ENCODE results near the gene ZNF599. TPM values are rescaled to one million over a fixed set of nuclear protein-coding genes. Genes with fewer than 3 reads are reported as not detected.

The ZNF599 gene
- total and polyA plus RNA-seq, 2 donors (not counting 1 experiment from before 2014, with no cell fraction given) = 6.0 to 7.6 TPM

DNA sequence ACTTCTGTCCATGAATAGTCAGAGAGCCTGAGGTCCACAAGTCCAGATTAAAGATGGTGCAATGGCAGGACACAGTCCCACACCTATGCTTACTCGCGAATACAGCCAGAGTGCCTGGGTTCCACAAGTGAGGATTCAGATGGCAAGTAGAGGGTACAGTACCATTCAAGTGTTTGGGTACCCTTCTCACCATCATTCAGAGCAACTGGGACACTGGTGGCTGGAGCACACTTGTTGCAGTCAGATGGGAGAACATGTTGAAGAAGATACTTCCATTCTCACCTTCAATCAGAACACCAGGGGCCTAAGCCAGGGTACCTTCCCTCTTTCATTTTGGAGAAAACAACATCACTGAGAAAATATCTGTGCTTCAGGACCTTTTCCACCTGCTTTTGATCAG, 43.7 kb upstream of the ZNF599 start:
- intact Hi-C loops (cut with micrococcal nuclease) = no loop called here
- Mint-ChIP-seq H3K4me3 (no peak overlapping the region), H3K27me3 (peaks cover 6% of the 10 kb centered on the region), H3K9me3 (ENCODE audit: insufficient read depth) (no peaks in the 10 kb centered on the region), H3K4me1 (peaks cover 3% of the 10 kb centered on the region), H3K27ac (no peak overlapping the region)
- H3K27ac ChIP-seq (ENCODE audit: low read length in 2 of 2) = no peak overlapping the region
- H2AFZ ChIP-seq (ENCODE audit: insufficient read depth, low read depth, low read length, poor library complexity, severe bottlenecking) = no peak overlapping the region
- H3K27me3 ChIP-seq (replicated peaks in 1 of 4; ENCODE audit: control extremely low read depth in 1 of 4, control insufficient read depth in 3 of 4, insufficient read depth in 4 of 4, low read length in 3 of 4) = no peaks in the 10 kb centered on the region
- DNase-seq = no peak
- H3K4me1 ChIP-seq (ENCODE audit: control insufficient read depth in 2 of 2, insufficient read depth in 2 of 2, low read length in 2 of 2) = no peaks in the 10 kb centered on the region
- CTCF ChIA-PET = no interaction called here
- peaks cover 0 to 4% (median 1%) of the 10 kb centered on the region in 3 donors for H3K9me3 ChIP-seq (ENCODE audit: control extremely low read depth in 1 of 3, control insufficient read depth in 2 of 3, insufficient read depth in 1 of 3, low read length in 2 of 3)
- H4K20me1 ChIP-seq (ENCODE audit: control insufficient read depth, insufficient read depth, low read length, poor library complexity, severe bottlenecking) = no peaks in the 10 kb centered on the region
- no peaks in the 10 kb centered on the region for H3K79me2 ChIP-seq (ENCODE audit: control insufficient read depth, insufficient read depth, low read length)
- H3K9ac ChIP-seq (ENCODE audit: low read length) = no peak overlapping the region
- TF ChIP-seq, protein P1, sequence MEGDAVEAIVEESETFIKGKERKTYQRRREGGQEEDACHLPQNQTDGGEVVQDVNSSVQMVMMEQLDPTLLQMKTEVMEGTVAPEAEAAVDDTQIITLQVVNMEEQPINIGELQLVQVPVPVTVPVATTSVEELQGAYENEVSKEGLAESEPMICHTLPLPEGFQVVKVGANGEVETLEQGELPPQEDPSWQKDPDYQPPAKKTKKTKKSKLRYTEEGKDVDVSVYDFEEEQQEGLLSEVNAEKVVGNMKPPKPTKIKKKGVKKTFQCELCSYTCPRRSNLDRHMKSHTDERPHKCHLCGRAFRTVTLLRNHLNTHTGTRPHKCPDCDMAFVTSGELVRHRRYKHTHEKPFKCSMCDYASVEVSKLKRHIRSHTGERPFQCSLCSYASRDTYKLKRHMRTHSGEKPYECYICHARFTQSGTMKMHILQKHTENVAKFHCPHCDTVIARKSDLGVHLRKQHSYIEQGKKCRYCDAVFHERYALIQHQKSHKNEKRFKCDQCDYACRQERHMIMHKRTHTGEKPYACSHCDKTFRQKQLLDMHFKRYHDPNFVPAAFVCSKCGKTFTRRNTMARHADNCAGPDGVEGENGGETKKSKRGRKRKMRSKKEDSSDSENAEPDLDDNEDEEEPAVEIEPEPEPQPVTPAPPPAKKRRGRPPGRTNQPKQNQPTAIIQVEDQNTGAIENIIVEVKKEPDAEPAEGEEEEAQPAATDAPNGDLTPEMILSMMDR (IDR thresholded peaks at IDR 0.05) = no peak
- TF ChIP-seq EZH2 (IDR thresholded peaks at IDR 0.05; ENCODE audit: borderline replicate concordance, insufficient read depth, low read depth, low read length, poor library complexity, severe bottlenecking) = no peak
- 100% methylated on average over 2 of the region's 2 CpGs for WGBS (ENCODE audit: insufficient coverage)
- POLR2A ChIA-PET = no interaction called here
- H3K36me3 ChIP-seq (replicated peaks in 1 of 2; ENCODE audit: control extremely low read depth in 1 of 2, control insufficient read depth in 1 of 2, extremely low read depth in 1 of 2, insufficient read depth in 2 of 2, low read length in 1 of 2) = peaks cover 0 to 5% of the 10 kb centered on the region in 2 experiments
- no peak overlapping the region for H3K4me3 ChIP-seq (ENCODE audit: control extremely low read depth in 1 of 5, extremely low read depth in 1 of 5, insufficient read depth in 1 of 5, low read depth in 2 of 5, low read length in 4 of 5)
- ATAC-seq (ENCODE audit: low read depth) = no peak
- H3K4me2 ChIP-seq (replicated peaks; ENCODE audit: low read depth, low read length, poor library complexity, severe bottlenecking) = no peak overlapping the region

DNA sequence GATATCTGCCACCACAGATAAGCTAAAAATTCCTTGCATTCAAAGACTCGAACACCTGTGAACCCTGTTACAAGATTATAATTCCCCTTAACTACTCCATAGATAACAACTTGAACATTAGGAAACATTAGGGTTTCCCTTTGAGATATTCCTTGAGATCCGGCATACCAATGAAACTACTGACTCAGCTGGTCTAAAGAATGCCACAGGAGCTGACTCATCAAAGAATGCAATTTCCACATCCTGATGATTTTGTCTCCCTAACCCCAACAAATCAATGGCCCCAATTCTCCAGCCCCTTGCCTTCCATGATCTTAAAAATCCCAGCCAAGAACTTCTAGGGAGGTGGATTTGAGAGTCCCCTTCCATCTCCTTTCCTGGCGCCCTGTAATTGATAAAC, 35.6 kb upstream of the ZNF599 start:
- Histone ChIP-seq H3K4me1 (ENCODE audit: control insufficient read depth in 2 of 2, insufficient read depth in 2 of 2, low read length in 2 of 2) (no peaks in the 10 kb centered on the region), H3K79me2 (ENCODE audit: control insufficient read depth, insufficient read depth, low read length) (no peaks in the 10 kb centered on the region), H3K9me3 (ENCODE audit: control extremely low read depth in 1 of 3, control insufficient read depth in 2 of 3, insufficient read depth in 1 of 3, low read length in 2 of 3) (peaks cover 0 to 18% (median 3%) of the 10 kb centered on the region in 3 donors), H3K4me3 (ENCODE audit: control extremely low read depth in 1 of 5, extremely low read depth in 1 of 5, insufficient read depth in 1 of 5, low read depth in 2 of 5, low read length in 4 of 5) (no peak overlapping the region), H3K27me3 (replicated peaks in 1 of 4; ENCODE audit: control extremely low read depth in 1 of 4, control insufficient read depth in 3 of 4, insufficient read depth in 4 of 4, low read length in 3 of 4) (peaks cover 0 to 7% (median 0%) of the 10 kb centered on the region in 4 experiments), H2AFZ (ENCODE audit: insufficient read depth, low read depth, low read length, poor library complexity, severe bottlenecking) (no peak overlapping the region), H4K20me1 (ENCODE audit: control insufficient read depth, insufficient read depth, low read length, poor library complexity, severe bottlenecking) (no peaks in the 10 kb centered on the region), H3K27ac (ENCODE audit: low read length in 2 of 2) (no peak overlapping the region), H3K36me3 (replicated peaks in 1 of 2; ENCODE audit: control extremely low read depth in 1 of 2, control insufficient read depth in 1 of 2, extremely low read depth in 1 of 2, insufficient read depth in 2 of 2, low read length in 1 of 2) (no peaks in the 10 kb centered on the region), H3K9ac (ENCODE audit: low read length) (no peak overlapping the region), H3K4me2 (replicated peaks; ENCODE audit: low read depth, low read length, poor library complexity, severe bottlenecking) (no peak overlapping the region)
- no peak for ATAC-seq (ENCODE audit: low read depth)
- intact Hi-C loops (cut with micrococcal nuclease) = no loop called here
- DNase-seq = no peak
- CTCF ChIA-PET = no interaction called here
- TF ChIP-seq EZH2 (IDR thresholded peaks at IDR 0.05; ENCODE audit: borderline replicate concordance, insufficient read depth, low read depth, low read length, poor library complexity, severe bottlenecking) = no peak
- TF ChIP-seq, protein P1 (IDR thresholded peaks at IDR 0.05) = no peak
- POLR2A ChIA-PET = no interaction called here
- Mint-ChIP-seq H3K9me3 (ENCODE audit: insufficient read depth) (peaks cover 5% of the 10 kb centered on the region), H3K27ac (no peak overlapping the region), H3K27me3 (peaks cover 5% of the 10 kb centered on the region), H3K4me3 (no peak overlapping the region), H3K4me1 (peaks cover 6% of the 10 kb centered on the region)
- 100% methylated on average over 1 of the region's 3 CpGs for WGBS (ENCODE audit: insufficient coverage)
